IgD-negative memory B cell (primary cell): ENCODE results near the gene LAG3. TPM values are rescaled to one million over a fixed set of nuclear protein-coding genes. Genes with fewer than 3 reads are reported as not detected.

Experiments
- H3K27ac Mint-ChIP-seq, 3 donors: one replicate each; pipeline ENCODE4 v1.8.0; 2020 to 2022; ENCODE audit warnings: mild to moderate bottlenecking in 3 of 3, mixed read lengths in 3 of 3, moderate library complexity in 1 of 3
- H3K27me3 Mint-ChIP-seq: one replicate; pipeline ENCODE4 v1.8.0; 2021; ENCODE audit warnings: mixed read lengths
- H3K36me3 Mint-ChIP-seq: one replicate; pipeline ENCODE4 v1.8.0; 2020; ENCODE audit warnings: mild to moderate bottlenecking, mixed read lengths
- H3K4me1 Mint-ChIP-seq, 3 donors: one replicate each; pipeline ENCODE4 v1.8.0; 2020 to 2022; ENCODE audit warnings: mixed read lengths in 3 of 3, mild to moderate bottlenecking in 1 of 3
- H3K4me3 Mint-ChIP-seq, 4 donors: one replicate each; pipeline ENCODE4 v1.8.0; 2020 to 2022; ENCODE audit warnings: mild to moderate bottlenecking in 4 of 4, mixed read lengths in 4 of 4, moderate library complexity in 3 of 4
- H3K9me3 Mint-ChIP-seq, 3 donors: one replicate each; pipeline ENCODE4 v1.8.0; 2020 to 2021; ENCODE audit warnings: mixed read lengths in 3 of 3, mild to moderate bottlenecking in 1 of 3
- polyA plus RNA-seq: library from polyadenylated mRNA; unstranded; fragments of 300-500 nt; fragmentation: Illumina TruSeq; gene quantifications from one replicate; pipeline ENCODE4 v1.2.3, GENCODE V29; 2021

LAG3 gene
- polyA plus RNA-seq, 1 donor from 2014 or later, result 0.88 TPM

- peaks cover 2% of the 10 kb centered on the region for H3K27me3 Mint-ChIP-seq
- H3K36me3 Mint-ChIP-seq, result no peaks in the 10 kb centered on the region
- H3K4me3 Mint-ChIP-seq, result no peak overlapping the region
- no peaks in the 10 kb centered on the region for H3K9me3 Mint-ChIP-seq
- H3K27ac Mint-ChIP-seq, result no peak overlapping the region
- H3K4me1 Mint-ChIP-seq, result no peaks in the 10 kb centered on the region
Observed at GRCh38 chr12:6786416-6787094, 14.2 kb downstream of the LAG3 start.

- peaks cover 7% of the 10 kb centered on the region for H3K27me3 Mint-ChIP-seq
- no peak overlapping the region for H3K4me3 Mint-ChIP-seq
- H3K9me3 Mint-ChIP-seq, result no peaks in the 10 kb centered on the region
- peaks cover under 1 to 2% (median 1%) of the 10 kb centered on the region in 3 donors for H3K4me1 Mint-ChIP-seq
- no peaks in the 10 kb centered on the region for H3K36me3 Mint-ChIP-seq
- no peak overlapping the region for H3K27ac Mint-ChIP-seq
Observed at GRCh38 chr12:6787309-6787708, 15.0 kb downstream of the LAG3 start.

- H3K9me3 Mint-ChIP-seq, result no peaks in the 10 kb centered on the region
- peaks cover 8 to 10% (median 9%) of the 10 kb centered on the region in 3 donors for H3K4me1 Mint-ChIP-seq
- H3K4me3 Mint-ChIP-seq, result peak within 1 kb of the TSS in 2 of 4 donors; percentile 16 to 35
- H3K27me3 Mint-ChIP-seq, result peaks cover 14% of the 10 kb centered on the region
- peak within 1 kb of the TSS in 1 of 3 donors; percentile 63 for H3K27ac Mint-ChIP-seq
- H3K36me3 Mint-ChIP-seq, result no peaks in the 10 kb centered on the region
Observed at GRCh38 chr12:6788972-6789924, 16.9 kb downstream of the LAG3 start, which contains the start of gene CD4. CD4 (plus strand) TSS chr12:6789528; CDS start chr12:6800139, 10,611 bp downstream.

DNA sequence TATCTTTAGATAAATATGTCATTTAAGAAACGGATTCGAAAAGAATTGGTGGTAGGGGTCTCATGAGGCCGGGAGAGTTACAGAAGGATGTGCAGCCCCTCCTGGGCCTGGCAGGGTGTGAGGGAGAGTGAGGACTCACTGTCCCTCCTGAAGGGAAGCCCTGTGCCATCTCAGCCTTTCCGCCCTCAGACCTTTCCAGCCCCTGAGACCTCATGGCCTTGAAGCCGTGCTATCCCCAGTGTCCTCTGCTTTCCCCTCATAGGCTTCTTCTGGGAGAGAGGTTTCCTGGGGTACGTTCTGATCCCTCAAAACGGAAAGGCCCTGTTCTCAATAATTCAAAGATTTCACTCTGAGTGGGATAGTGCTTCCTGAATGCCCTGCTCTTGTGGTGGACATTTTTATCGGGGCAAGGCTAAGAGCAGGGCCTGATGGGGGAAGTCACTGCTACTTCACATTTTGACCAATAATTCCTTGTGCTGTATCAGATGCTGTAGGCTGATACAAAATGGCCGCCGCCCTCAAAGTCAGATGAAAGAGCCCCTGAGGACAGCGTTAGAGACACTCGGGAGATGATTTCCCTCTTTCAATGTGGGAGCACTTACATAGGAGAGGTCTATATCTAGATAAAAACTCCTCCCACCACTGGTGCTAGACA lies 18.3 kb downstream of the LAG3 start:
- peaks cover 8 to 10% (median 9%) of the 10 kb centered on the region in 3 donors for H3K4me1 Mint-ChIP-seq
- H3K27ac Mint-ChIP-seq, result peak overlapping the region in 1 of 3 donors; percentile 63
- H3K36me3 Mint-ChIP-seq, result no peaks in the 10 kb centered on the region
- peak overlapping the region in 1 of 4 donors; percentile 21 for H3K4me3 Mint-ChIP-seq
- H3K27me3 Mint-ChIP-seq, result peaks cover 14% of the 10 kb centered on the region
- H3K9me3 Mint-ChIP-seq, result no peaks in the 10 kb centered on the region

DNA sequence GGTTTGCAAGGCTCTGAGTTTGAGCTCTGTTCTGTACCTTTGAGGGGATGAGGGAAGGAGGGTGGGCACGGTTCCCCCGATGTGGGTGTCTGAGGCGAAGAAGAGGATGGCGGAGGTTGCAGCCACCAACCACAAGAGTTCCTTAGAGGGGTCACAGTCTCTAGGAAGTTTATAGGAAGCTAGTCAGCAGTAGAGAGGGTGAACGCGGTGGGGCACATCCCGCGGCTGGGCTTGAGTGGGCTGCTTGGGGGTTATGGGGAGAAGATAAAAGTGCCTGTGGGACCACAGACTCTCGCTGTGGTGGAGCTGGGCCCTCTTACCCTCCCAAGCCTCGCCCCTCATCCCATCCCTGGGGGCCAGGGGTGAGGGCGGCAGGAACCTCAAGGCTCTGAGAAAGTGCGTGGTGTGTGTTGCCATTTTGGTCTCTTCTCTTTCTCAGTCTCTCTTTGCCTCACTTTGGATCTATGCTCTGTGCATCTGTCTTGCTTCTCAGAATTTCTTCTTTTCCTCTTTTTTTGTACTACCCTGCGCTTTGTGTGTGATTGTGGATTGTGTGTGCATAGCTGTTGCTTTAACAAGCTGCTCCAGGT lies 19.7 kb downstream of the LAG3 start:
- Mint-ChIP-seq H3K27ac (peak overlapping the region in 1 of 3 donors; percentile 21), H3K4me3 (peak overlapping the region in 3 of 4 donors; percentile 36 to 91 (median 41)), H3K9me3 (no peaks in the 10 kb centered on the region), H3K4me1 (peaks cover 8 to 10% (median 9%) of the 10 kb centered on the region in 3 donors), H3K36me3 (no peaks in the 10 kb centered on the region), H3K27me3 (peaks cover 20% of the 10 kb centered on the region)

DNA sequence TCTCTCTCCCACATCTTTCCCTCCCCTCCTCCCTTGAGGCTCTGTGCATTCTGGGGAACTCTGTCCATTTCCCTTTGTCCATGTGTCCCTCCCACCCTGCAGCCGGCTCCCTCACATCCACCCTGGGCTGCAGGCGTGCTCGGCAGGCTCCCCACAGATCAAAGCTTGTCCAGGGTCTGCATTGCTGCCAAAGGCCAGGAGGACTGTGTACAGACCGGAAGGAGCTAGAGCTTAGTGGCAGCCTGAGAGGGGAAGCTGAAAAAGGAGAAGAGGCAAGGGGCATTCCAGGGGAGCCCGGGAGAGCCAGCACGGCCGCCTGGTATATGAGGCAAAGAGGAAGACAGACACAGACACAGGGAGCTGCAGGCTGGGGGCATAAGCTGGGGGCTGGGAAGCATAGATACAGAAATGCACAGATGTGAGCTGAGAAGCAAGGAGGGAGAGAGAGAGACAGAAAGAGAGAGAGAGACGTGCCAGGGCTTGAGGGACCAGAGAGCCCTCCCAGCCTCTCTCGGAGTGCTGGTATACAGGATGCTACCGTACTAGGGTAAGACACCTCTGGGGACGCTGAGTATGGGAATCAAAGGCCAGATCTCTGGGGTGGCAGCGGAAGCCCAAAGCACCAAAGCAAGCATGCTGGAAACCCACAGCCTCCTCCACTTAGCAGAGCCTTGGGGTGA lies 20.3 kb downstream of the LAG3 start:
- peaks cover 8 to 10% (median 9%) of the 10 kb centered on the region in 3 donors for H3K4me1 Mint-ChIP-seq
- H3K27me3 Mint-ChIP-seq, result peaks cover 20% of the 10 kb centered on the region
- no peaks in the 10 kb centered on the region for H3K9me3 Mint-ChIP-seq
- peak overlapping the region in 1 of 3 donors; percentile 21 for H3K27ac Mint-ChIP-seq
- H3K4me3 Mint-ChIP-seq, result peak overlapping the region in 3 of 4 donors; percentile 1 to 91 (median 71)
- no peaks in the 10 kb centered on the region for H3K36me3 Mint-ChIP-seq

DNA sequence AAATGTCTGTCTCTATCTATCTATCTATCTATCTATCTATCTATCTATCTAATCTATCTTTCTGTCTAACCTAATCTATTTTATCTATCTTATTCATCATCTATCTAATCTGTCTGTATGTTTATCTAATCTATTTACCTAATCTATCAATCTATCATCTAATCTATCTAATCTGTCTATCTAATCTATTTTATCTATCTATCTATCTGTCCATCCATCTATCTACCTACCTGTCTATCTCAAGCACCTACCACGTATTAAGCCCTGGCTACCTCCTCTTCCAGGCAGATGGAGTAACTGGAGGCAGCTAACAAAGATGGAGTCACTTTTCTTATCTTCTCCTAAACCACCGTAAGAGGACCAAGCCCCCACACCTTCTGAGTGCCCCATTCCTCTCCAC lies 22.8 kb downstream of the LAG3 start:
- H3K4me3 Mint-ChIP-seq, result no peak overlapping the region
- H3K4me1 Mint-ChIP-seq, result peaks cover 8 to 10% (median 9%) of the 10 kb centered on the region in 3 donors
- H3K27ac Mint-ChIP-seq, result no peak overlapping the region
- H3K36me3 Mint-ChIP-seq, result no peaks in the 10 kb centered on the region
- H3K27me3 Mint-ChIP-seq, result peaks cover 28% of the 10 kb centered on the region
- H3K9me3 Mint-ChIP-seq, result no peaks in the 10 kb centered on the region

GRCh38 chr12:6796576-6796975 lies 24.3 kb downstream of the LAG3 start:
- no peaks in the 10 kb centered on the region for H3K36me3 Mint-ChIP-seq
- peaks cover 29% of the 10 kb centered on the region for H3K27me3 Mint-ChIP-seq
- H3K4me3 Mint-ChIP-seq, result no peak overlapping the region
- H3K4me1 Mint-ChIP-seq, result peaks cover 8 to 10% (median 9%) of the 10 kb centered on the region in 3 donors
- H3K9me3 Mint-ChIP-seq, result no peaks in the 10 kb centered on the region
- peak overlapping the region in 1 of 3 donors; percentile 47 for H3K27ac Mint-ChIP-seq

DNA sequence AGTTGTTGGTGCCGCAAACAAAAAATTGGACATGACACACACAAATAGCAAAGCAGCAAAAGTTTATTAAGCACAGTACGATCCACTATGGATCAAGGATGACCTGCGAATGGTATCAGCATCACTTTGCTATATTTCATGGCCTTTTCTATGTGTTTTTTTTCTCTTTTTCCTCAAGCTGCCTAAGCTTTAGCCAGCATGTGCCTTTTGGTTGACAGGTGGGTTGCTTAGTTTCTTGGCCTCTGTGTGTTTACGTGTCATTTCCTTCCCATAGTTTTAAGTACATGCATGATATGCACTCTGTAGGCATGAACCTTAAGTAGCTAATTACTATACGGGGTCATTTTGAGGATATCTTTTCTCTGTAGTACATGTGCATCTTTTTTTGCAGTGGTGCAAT lies 26.8 kb downstream of the LAG3 start:
- H3K9me3 Mint-ChIP-seq, result peaks cover 0 to 1% (median 0%) of the 10 kb centered on the region in 3 donors
- peaks cover 1% of the 10 kb centered on the region for H3K36me3 Mint-ChIP-seq
- no peak overlapping the region for H3K4me3 Mint-ChIP-seq
- no peak overlapping the region for H3K27ac Mint-ChIP-seq
- no peaks in the 10 kb centered on the region for H3K4me1 Mint-ChIP-seq
- peaks cover 17% of the 10 kb centered on the region for H3K27me3 Mint-ChIP-seq

DNA sequence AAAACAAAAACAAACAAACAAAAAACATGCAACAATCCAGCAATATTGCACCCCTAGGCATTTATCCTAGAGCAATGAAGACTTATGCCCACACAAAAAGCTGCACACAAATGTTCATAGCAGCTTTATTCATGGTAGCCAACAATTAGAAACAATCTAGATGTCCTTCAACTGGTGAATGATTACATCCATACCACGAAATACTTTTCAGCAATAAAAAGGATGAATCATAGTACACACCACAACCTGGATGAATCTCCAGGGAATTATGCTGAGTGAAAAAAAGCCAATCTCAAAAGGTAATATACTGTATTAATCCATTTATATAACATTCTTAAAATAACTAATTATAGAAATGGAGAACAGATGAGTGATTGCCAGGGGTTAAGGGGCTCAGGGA lies 34.9 kb downstream of the LAG3 start:
- Mint-ChIP-seq H3K9me3 (peaks cover 0 to 2% (median 0%) of the 10 kb centered on the region in 3 donors), H3K36me3 (peaks cover 2% of the 10 kb centered on the region), H3K27ac (no peak overlapping the region), H3K4me3 (no peak overlapping the region), H3K27me3 (peaks cover 2% of the 10 kb centered on the region), H3K4me1 (peaks cover 3 to 8% (median 5%) of the 10 kb centered on the region in 3 donors)

DNA sequence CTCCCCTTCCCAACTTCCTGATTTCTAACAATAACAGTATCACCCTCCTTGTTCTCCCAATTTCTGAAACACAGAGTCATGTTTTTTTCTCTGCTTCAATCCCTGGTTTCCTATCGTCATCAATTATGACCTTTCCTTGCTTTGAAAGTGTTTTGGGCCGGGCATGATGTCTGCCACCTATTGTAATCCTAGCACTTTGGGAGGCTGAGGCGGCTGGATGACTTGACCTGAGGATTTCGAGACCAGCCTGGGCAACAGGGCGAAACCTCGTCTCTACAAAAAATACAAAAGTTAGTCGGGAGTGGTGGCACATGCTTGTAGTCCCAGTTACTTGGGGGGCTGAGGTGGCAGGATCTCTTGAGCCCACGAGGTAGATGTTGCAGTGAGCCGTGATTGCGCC lies 36.7 kb downstream of the LAG3 start:
- Mint-ChIP-seq H3K4me3 (no peak overlapping the region), H3K36me3 (peaks cover 2% of the 10 kb centered on the region), H3K27ac (peak overlapping the region in 1 of 3 donors; percentile 40), H3K27me3 (peaks cover 2% of the 10 kb centered on the region), H3K9me3 (peaks cover 0 to 1% (median 0%) of the 10 kb centered on the region in 3 donors), H3K4me1 (peaks cover 9 to 14% (median 10%) of the 10 kb centered on the region in 3 donors)

- H3K4me1 Mint-ChIP-seq, result peaks cover 9 to 14% (median 10%) of the 10 kb centered on the region in 3 donors
- no peaks in the 10 kb centered on the region for H3K36me3 Mint-ChIP-seq
- no peak overlapping the region for H3K4me3 Mint-ChIP-seq
- H3K27ac Mint-ChIP-seq, result peak overlapping the region in 2 of 3 donors; percentile 65 to 76
- peaks cover 5% of the 10 kb centered on the region for H3K27me3 Mint-ChIP-seq
- H3K9me3 Mint-ChIP-seq, result peaks cover 0 to 2% (median 0%) of the 10 kb centered on the region in 3 donors
Observed at GRCh38 chr12:6810758-6811157, 38.4 kb downstream of the LAG3 start.

DNA sequence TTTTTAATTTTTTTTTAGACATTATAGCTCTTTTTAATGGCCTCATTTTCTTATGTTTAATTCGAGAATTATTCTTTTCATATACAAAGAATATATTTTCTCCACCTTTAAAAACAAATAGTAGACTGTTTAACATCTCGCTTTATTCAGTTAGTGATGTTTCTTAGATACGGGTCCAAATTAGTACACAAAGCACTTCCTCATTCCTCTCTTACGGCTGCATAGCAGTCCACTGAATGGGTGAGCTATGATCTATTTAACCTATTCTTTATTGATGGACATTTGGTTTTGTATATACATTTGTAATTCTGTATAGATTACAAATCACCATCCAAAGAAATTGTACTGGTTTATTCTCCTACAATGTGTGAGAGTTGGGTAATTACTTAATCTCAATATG lies 41.0 kb downstream of the LAG3 start:
- peaks cover 5% of the 10 kb centered on the region for H3K27me3 Mint-ChIP-seq
- H3K27ac Mint-ChIP-seq, result no peak overlapping the region
- H3K4me3 Mint-ChIP-seq, result peak overlapping the region in 1 of 4 donors; percentile 21
- peaks cover 0 to 2% (median 0%) of the 10 kb centered on the region in 3 donors for H3K9me3 Mint-ChIP-seq
- H3K36me3 Mint-ChIP-seq, result no peaks in the 10 kb centered on the region
- H3K4me1 Mint-ChIP-seq, result peaks cover 10 to 14% (median 13%) of the 10 kb centered on the region in 3 donors

DNA sequence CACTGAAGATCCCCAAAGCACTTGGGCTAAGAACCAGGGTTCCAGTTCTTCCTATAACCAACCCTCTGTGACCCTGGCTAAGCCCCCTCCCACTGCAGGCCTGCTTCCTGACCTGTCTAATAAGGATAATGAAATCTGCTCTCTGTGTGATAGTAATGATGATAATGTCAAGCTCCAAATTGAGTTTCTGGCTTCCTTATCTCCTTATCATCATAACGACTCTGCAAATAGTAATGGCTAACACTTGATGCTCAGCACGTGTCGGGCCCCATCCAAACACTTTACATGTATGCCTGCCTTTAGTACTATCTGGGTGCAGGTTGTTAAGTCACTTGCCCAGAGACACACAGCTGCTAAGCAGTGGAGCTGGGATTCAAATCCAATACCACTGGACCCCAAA lies 44.3 kb downstream of the LAG3 start:
- H3K36me3 Mint-ChIP-seq, result peaks cover 2% of the 10 kb centered on the region
- H3K9me3 Mint-ChIP-seq, result peaks cover 0 to 2% (median 0%) of the 10 kb centered on the region in 3 donors
- H3K27me3 Mint-ChIP-seq, result peaks cover 13% of the 10 kb centered on the region
- H3K27ac Mint-ChIP-seq, result peak overlapping the region in 1 of 3 donors; percentile 29
- no peak overlapping the region for H3K4me3 Mint-ChIP-seq
- peaks cover 10 to 13% (median 13%) of the 10 kb centered on the region in 3 donors for H3K4me1 Mint-ChIP-seq
